Measurements from ENCODE around the gene ANKS1A.

GRCh38 chr6:35092362-35093117 lies 203.5 kb downstream of the ANKS1A start:
- no peak for TF ChIP-seq CTCF (conservative IDR thresholded peaks at IDR 0.05; ENCODE audit: low read depth in 2 of 2)
- TF ChIP-seq POLR2AphosphoS5 (IDR thresholded peaks at IDR 0.05; ENCODE audit: low read depth), result no peak
- TF ChIP-seq EZH2phosphoT487 (IDR thresholded peaks at IDR 0.05; ENCODE audit: unreplicated experiment), result no peak
- no peak for TF ChIP-seq NANOG (IDR thresholded peaks at IDR 0.05; ENCODE audit: borderline replicate concordance)
- TF ChIP-seq EZH2 (IDR thresholded peaks at IDR 0.05; ENCODE audit: low read depth, unreplicated experiment), result no peak
- TF ChIP-seq ZNF331 (CRISPR knock-in tag; IDR thresholded peaks at IDR 0.05; ENCODE audit: low read depth), result no peak

Data from GM23338 (cell line).